H1 (cell line): ENCODE results near the gene MTX1.

Source experiments
- CHD2 ChIP-seq: IDR thresholded peaks from 2 replicates; pipeline ENCODE4 v1.6.1; 2012; ENCODE audit warnings: low read length, improper control_type of control experiment
- TF ChIP-seq, protein P1 (sequence below), 3 experiments: IDR thresholded peaks; 1 replicate in 2 of 3; 2 replicates in 1 of 3; pipeline versions ENCODE4 v1.5.1 to v1.6.1; 2011; ENCODE audit warnings: low read length in 3 of 3, mild to moderate bottlenecking in 3 of 3, inconsistent platforms in 2 of 3, low read depth in 1 of 3, moderate library complexity in 1 of 3; ENCODE audit not compliant: insufficient read depth in 1 of 3; ENCODE audit errors: control extremely low read depth in 1 of 3
- TF ChIP-seq, protein P2 (sequence below): IDR thresholded peaks from 2 replicates; pipeline ENCODE4 v1.6.1; 2011; ENCODE audit warnings: low read length, improper control_type of control experiment

DNA sequence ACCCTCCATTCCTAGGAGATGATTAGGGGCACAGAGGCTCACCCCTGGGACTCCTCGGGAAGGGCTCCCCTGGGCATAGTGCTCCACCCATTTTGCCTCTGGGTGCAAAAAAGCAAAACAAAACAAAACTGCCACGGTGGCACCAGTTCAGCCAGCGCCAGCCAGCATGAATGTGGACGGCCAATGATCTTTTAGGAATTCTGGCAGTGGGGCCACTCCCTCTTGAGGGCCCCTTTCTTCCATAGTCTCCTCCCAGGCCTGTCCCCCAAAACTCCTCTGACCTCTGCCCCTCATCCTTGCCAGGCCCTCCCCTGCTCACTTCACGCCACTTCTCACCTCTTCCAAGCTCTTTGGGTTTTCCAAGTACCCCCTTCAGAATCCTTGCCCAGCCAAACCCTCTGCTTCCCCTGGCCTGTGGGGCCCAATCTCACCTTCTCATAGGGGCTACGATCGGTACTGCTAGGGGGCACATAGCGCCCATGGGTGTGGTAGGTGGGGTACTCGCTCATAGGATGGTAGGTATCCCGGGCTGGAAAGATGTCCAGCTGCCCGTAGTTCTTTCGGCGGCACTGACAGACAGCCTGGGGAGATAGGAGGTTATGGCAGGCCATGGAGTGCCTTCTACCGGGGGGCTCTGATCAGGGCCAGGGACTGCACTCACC is 21.6 kb upstream of the MTX1 start:
- no peak for TF ChIP-seq CHD2
- TF ChIP-seq, protein P1, sequence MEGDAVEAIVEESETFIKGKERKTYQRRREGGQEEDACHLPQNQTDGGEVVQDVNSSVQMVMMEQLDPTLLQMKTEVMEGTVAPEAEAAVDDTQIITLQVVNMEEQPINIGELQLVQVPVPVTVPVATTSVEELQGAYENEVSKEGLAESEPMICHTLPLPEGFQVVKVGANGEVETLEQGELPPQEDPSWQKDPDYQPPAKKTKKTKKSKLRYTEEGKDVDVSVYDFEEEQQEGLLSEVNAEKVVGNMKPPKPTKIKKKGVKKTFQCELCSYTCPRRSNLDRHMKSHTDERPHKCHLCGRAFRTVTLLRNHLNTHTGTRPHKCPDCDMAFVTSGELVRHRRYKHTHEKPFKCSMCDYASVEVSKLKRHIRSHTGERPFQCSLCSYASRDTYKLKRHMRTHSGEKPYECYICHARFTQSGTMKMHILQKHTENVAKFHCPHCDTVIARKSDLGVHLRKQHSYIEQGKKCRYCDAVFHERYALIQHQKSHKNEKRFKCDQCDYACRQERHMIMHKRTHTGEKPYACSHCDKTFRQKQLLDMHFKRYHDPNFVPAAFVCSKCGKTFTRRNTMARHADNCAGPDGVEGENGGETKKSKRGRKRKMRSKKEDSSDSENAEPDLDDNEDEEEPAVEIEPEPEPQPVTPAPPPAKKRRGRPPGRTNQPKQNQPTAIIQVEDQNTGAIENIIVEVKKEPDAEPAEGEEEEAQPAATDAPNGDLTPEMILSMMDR (IDR thresholded peaks at IDR 0.05; ENCODE audit: control extremely low read depth in 1 of 3, insufficient read depth in 1 of 3, low read depth in 1 of 3, low read length in 3 of 3) = no peak
- TF ChIP-seq, protein P2, sequence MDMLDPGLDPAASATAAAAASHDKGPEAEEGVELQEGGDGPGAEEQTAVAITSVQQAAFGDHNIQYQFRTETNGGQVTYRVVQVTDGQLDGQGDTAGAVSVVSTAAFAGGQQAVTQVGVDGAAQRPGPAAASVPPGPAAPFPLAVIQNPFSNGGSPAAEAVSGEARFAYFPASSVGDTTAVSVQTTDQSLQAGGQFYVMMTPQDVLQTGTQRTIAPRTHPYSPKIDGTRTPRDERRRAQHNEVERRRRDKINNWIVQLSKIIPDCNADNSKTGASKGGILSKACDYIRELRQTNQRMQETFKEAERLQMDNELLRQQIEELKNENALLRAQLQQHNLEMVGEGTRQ = no peak
